ENCODE data around the gene LMX1B. TPM values are rescaled to one million over a fixed set of nuclear protein-coding genes. Genes with fewer than 3 reads are reported as not detected.

LMX1B gene
- total RNA-seq, 1 experiment from 2014 or later: 2.6 TPM

DNA sequence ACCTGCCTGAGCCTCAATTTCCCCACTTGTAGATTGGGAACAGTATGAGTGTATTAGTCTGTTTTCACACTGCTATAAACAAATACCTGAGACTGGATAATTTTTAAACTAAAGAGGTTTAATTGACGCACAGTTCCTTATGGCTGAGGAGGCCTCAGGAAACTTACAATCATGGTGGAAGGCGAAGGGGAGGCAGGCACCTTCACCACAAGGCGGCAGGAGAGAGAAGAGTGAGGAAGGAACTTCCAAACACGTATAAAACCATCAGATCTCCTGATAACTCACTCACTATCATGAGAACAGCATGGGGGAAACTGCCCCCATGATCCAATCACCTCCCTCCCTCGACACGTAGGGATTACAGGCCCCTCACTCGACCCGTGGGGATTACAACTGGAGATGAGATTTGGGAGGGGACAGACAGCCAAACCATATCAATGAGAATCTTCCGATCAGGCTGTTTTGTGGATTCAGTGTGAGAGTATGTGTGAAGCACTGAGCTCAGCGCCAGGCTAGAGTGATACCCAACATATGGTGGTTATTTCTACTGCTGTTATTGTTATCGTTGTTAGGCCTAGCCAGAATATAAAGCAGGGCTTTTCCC, 14.6 kb upstream of the LMX1B start:
- Histone ChIP-seq H3K27me3 (ENCODE audit: control insufficient read depth, insufficient read depth, low read length) (no peaks in the 10 kb centered on the region), H3K4me3 (ENCODE audit: low read depth in 2 of 2, low read length in 2 of 2) (no peak overlapping the region), H3K9me3 (ENCODE audit: control insufficient read depth, insufficient read depth, low read depth, low read length) (no peaks in the 10 kb centered on the region), H3K4me1 (ENCODE audit: control insufficient read depth, insufficient read depth, low read length) (no peaks in the 10 kb centered on the region), H3K27ac (ENCODE audit: low read length) (no peak overlapping the region), H3K36me3 (ENCODE audit: control insufficient read depth, insufficient read depth, low read length) (no peaks in the 10 kb centered on the region)
- TF ChIP-seq TCF7L2 (IDR thresholded peaks at IDR 0.05; ENCODE audit: low read depth, low read length): no peak
- TF ChIP-seq CTCF (IDR thresholded peaks at IDR 0.05): no peak
- no peak for TF ChIP-seq SIN3A (IDR thresholded peaks at IDR 0.05; ENCODE audit: borderline replicate concordance, insufficient read depth, low read depth, low read length)
- TF ChIP-seq, protein P1, sequence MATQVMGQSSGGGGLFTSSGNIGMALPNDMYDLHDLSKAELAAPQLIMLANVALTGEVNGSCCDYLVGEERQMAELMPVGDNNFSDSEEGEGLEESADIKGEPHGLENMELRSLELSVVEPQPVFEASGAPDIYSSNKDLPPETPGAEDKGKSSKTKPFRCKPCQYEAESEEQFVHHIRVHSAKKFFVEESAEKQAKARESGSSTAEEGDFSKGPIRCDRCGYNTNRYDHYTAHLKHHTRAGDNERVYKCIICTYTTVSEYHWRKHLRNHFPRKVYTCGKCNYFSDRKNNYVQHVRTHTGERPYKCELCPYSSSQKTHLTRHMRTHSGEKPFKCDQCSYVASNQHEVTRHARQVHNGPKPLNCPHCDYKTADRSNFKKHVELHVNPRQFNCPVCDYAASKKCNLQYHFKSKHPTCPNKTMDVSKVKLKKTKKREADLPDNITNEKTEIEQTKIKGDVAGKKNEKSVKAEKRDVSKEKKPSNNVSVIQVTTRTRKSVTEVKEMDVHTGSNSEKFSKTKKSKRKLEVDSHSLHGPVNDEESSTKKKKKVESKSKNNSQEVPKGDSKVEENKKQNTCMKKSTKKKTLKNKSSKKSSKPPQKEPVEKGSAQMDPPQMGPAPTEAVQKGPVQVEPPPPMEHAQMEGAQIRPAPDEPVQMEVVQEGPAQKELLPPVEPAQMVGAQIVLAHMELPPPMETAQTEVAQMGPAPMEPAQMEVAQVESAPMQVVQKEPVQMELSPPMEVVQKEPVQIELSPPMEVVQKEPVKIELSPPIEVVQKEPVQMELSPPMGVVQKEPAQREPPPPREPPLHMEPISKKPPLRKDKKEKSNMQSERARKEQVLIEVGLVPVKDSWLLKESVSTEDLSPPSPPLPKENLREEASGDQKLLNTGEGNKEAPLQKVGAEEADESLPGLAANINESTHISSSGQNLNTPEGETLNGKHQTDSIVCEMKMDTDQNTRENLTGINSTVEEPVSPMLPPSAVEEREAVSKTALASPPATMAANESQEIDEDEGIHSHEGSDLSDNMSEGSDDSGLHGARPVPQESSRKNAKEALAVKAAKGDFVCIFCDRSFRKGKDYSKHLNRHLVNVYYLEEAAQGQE (IDR thresholded peaks at IDR 0.05; ENCODE audit: insufficient read depth in 1 of 2, low read depth in 2 of 2, low read length in 1 of 2): no peak
- no peak for TF ChIP-seq POLR2AphosphoS5 (IDR thresholded peaks at IDR 0.05; ENCODE audit: low read depth, low read length)
- intact Hi-C loops (cut with micrococcal nuclease; ENCODE audit: unreplicated experiment) (no loop called here), in situ Hi-C loops (cut with HindIII; ENCODE audit: low pct_unique_long_range_greater_than_20kb, low sequenced_read_pairs) (no loop called here)
- DNase-seq (ENCODE audit: low read depth, low spot score) (no peak), ATAC-seq (no peak)
- no TSS peak for BruUV-seq (replicated peaks)
- CTCF ChIA-PET: no interaction called here
- POLR2A ChIA-PET: no interaction called here

- Histone ChIP-seq H3K27ac (ENCODE audit: low read length) (no peak overlapping the region), H3K27me3 (ENCODE audit: control insufficient read depth, insufficient read depth, low read length) (no peaks in the 10 kb centered on the region), H3K36me3 (ENCODE audit: control insufficient read depth, insufficient read depth, low read length) (no peaks in the 10 kb centered on the region), H3K9me3 (ENCODE audit: control insufficient read depth, insufficient read depth, low read depth, low read length) (no peaks in the 10 kb centered on the region), H3K4me3 (ENCODE audit: low read depth in 2 of 2, low read length in 2 of 2) (no peak overlapping the region), H3K4me1 (ENCODE audit: control insufficient read depth, insufficient read depth, low read length) (no peaks in the 10 kb centered on the region)
- ATAC-seq (no peak), DNase-seq (ENCODE audit: low read depth, low spot score) (no peak)
- no TSS peak for BruUV-seq (replicated peaks)
- intact Hi-C loops (cut with micrococcal nuclease; ENCODE audit: unreplicated experiment) (loop anchor here (5.0 kb wide), 1 partner anchor 83 kb away; no protein-coding TSS in a partner anchor), in situ Hi-C loops (cut with HindIII; ENCODE audit: low pct_unique_long_range_greater_than_20kb, low sequenced_read_pairs) (no loop called here)
- no peak for TF ChIP-seq TCF7L2 (IDR thresholded peaks at IDR 0.05; ENCODE audit: low read depth, low read length)
- TF ChIP-seq, protein P1 (IDR thresholded peaks at IDR 0.05; ENCODE audit: insufficient read depth in 1 of 2, low read depth in 2 of 2, low read length in 1 of 2): no peak
- TF ChIP-seq CTCF (IDR thresholded peaks at IDR 0.05): no peak
- no peak for TF ChIP-seq SIN3A (IDR thresholded peaks at IDR 0.05; ENCODE audit: borderline replicate concordance, insufficient read depth, low read depth, low read length)
- no peak for TF ChIP-seq POLR2AphosphoS5 (IDR thresholded peaks at IDR 0.05; ENCODE audit: low read depth, low read length)
- ChIA-PET POLR2A (no interaction called here), CTCF (interaction anchor here (0.5 kb wide), 1 partner anchor 684 kb away, joined by 3 read pairs; no protein-coding TSS in a partner anchor)
These were observed 9.4 kb upstream of the LMX1B start for GRCh38 chr9:126604059-126605055.
